ENCODE measurements around the gene SPDYE2. TPM values are rescaled to one million over a fixed set of nuclear protein-coding genes. Genes with fewer than 3 reads are reported as not detected.
"Not testable (repeated sequence)": the region's sequence is repeated elsewhere in the genome, so short reads cannot be mapped to it uniquely, and the experiment has no call there.

Gene SPDYE2
- total RNA-seq, 1 donor from 2014 or later, result not detected

GRCh38 chr7:102572261-102573239 is 21.5 kb downstream of the SPDYE2 start, which contains the start of gene POLR2J3:
Gene POLR2J3, minus strand, starts transcription at chr7:102572583. Its CDS starts 62 bp downstream, at chr7:102572521.
- not testable (repeated sequence) for H3K27ac Mint-ChIP-seq; H3K27me3 Mint-ChIP-seq; H3K4me1 Mint-ChIP-seq (ENCODE audit: unreplicated experiment); H3K9me3 Mint-ChIP-seq; H3K36me3 Mint-ChIP-seq
- DNase-seq (ENCODE audit: extremely low spot score, unreplicated experiment), result peak; percentile 96
- peak; percentile 68 for TF ChIP-seq CTCF (conservative IDR thresholded peaks at IDR 0.05)
- H3K4me3 Mint-ChIP-seq, result peak within 1 kb of the TSS; percentile 69

- H3K27ac Mint-ChIP-seq; H3K9me3 Mint-ChIP-seq; H3K36me3 Mint-ChIP-seq; DNase-seq (ENCODE audit: extremely low spot score, unreplicated experiment); H3K4me3 Mint-ChIP-seq; H3K4me1 Mint-ChIP-seq (ENCODE audit: unreplicated experiment); H3K27me3 Mint-ChIP-seq: not testable (repeated sequence)
Measured at GRCh38 chr7:102574607-102575006, 23.6 kb downstream of the SPDYE2 start.

GRCh38 chr7:102576363-102576762 is 25.3 kb downstream of the SPDYE2 start:
- not testable (repeated sequence) for H3K4me3 Mint-ChIP-seq; H3K9me3 Mint-ChIP-seq; H3K4me1 Mint-ChIP-seq (ENCODE audit: unreplicated experiment); H3K27me3 Mint-ChIP-seq; DNase-seq (ENCODE audit: extremely low spot score, unreplicated experiment); H3K27ac Mint-ChIP-seq; H3K36me3 Mint-ChIP-seq

GRCh38 chr7:102577315-102578240 is 26.6 kb downstream of the SPDYE2 start:
- not testable (repeated sequence) for H3K4me3 Mint-ChIP-seq

GRCh38 chr7:102578486-102578885 is 27.5 kb downstream of the SPDYE2 start:
- not testable (repeated sequence) for H3K4me1 Mint-ChIP-seq (ENCODE audit: unreplicated experiment); H3K36me3 Mint-ChIP-seq; H3K4me3 Mint-ChIP-seq; H3K9me3 Mint-ChIP-seq; H3K27ac Mint-ChIP-seq; DNase-seq (ENCODE audit: extremely low spot score, unreplicated experiment); H3K27me3 Mint-ChIP-seq

More at GRCh38 chr7:102577315-102578240, 26.6 kb downstream of the SPDYE2 start:
- H3K9me3 Mint-ChIP-seq; H3K36me3 Mint-ChIP-seq; H3K4me1 Mint-ChIP-seq (ENCODE audit: unreplicated experiment); DNase-seq (ENCODE audit: extremely low spot score, unreplicated experiment); H3K27me3 Mint-ChIP-seq; H3K27ac Mint-ChIP-seq: not testable (repeated sequence)

GRCh38 chr7:102581722-102582121 is 30.7 kb downstream of the SPDYE2 start:
- not testable (repeated sequence) for H3K4me3 Mint-ChIP-seq; H3K4me1 Mint-ChIP-seq (ENCODE audit: unreplicated experiment); DNase-seq (ENCODE audit: extremely low spot score, unreplicated experiment); H3K27me3 Mint-ChIP-seq; H3K9me3 Mint-ChIP-seq; H3K36me3 Mint-ChIP-seq; H3K27ac Mint-ChIP-seq

GRCh38 chr7:102583495-102583894 is 32.5 kb downstream of the SPDYE2 start:
- not testable (repeated sequence) for H3K27me3 Mint-ChIP-seq; DNase-seq (ENCODE audit: extremely low spot score, unreplicated experiment); H3K27ac Mint-ChIP-seq; H3K4me3 Mint-ChIP-seq; H3K36me3 Mint-ChIP-seq; H3K9me3 Mint-ChIP-seq; H3K4me1 Mint-ChIP-seq (ENCODE audit: unreplicated experiment)

- not testable (repeated sequence) for H3K9me3 Mint-ChIP-seq; H3K27me3 Mint-ChIP-seq; DNase-seq (ENCODE audit: extremely low spot score, unreplicated experiment); H3K27ac Mint-ChIP-seq; H3K36me3 Mint-ChIP-seq; H3K4me3 Mint-ChIP-seq; H3K4me1 Mint-ChIP-seq (ENCODE audit: unreplicated experiment)
Measured at GRCh38 chr7:102589857-102590256, 38.8 kb downstream of the SPDYE2 start.

- H3K4me1 Mint-ChIP-seq (ENCODE audit: unreplicated experiment); H3K4me3 Mint-ChIP-seq; H3K36me3 Mint-ChIP-seq; H3K9me3 Mint-ChIP-seq; H3K27ac Mint-ChIP-seq; H3K27me3 Mint-ChIP-seq: not testable (repeated sequence)
- DNase-seq (ENCODE audit: extremely low spot score, unreplicated experiment), result peak; percentile 67
Measured at GRCh38 chr7:102592477-102593019, 41.5 kb downstream of the SPDYE2 start.

- not testable (repeated sequence) for DNase-seq (ENCODE audit: extremely low spot score, unreplicated experiment); H3K27me3 Mint-ChIP-seq; H3K36me3 Mint-ChIP-seq; H3K9me3 Mint-ChIP-seq; H3K27ac Mint-ChIP-seq; H3K4me1 Mint-ChIP-seq (ENCODE audit: unreplicated experiment); H3K4me3 Mint-ChIP-seq
Measured at GRCh38 chr7:102593637-102594334, 42.8 kb downstream of the SPDYE2 start.

- not testable (repeated sequence) for H3K4me3 Mint-ChIP-seq; H3K9me3 Mint-ChIP-seq; H3K27ac Mint-ChIP-seq; H3K27me3 Mint-ChIP-seq; H3K4me1 Mint-ChIP-seq (ENCODE audit: unreplicated experiment); DNase-seq (ENCODE audit: extremely low spot score, unreplicated experiment); H3K36me3 Mint-ChIP-seq
Measured at GRCh38 chr7:102596036-102596435, 45.0 kb downstream of the SPDYE2 start.

- H3K36me3 Mint-ChIP-seq; H3K27me3 Mint-ChIP-seq; H3K4me1 Mint-ChIP-seq (ENCODE audit: unreplicated experiment); H3K4me3 Mint-ChIP-seq; DNase-seq (ENCODE audit: extremely low spot score, unreplicated experiment); H3K9me3 Mint-ChIP-seq; H3K27ac Mint-ChIP-seq: not testable (repeated sequence)
Measured at GRCh38 chr7:102599699-102600098, 48.7 kb downstream of the SPDYE2 start.
